ENCODE data around the gene PC. TPM values are rescaled to one million over a fixed set of nuclear protein-coding genes. Genes with fewer than 3 reads are reported as not detected.
A peak's percentile ranks its signal among the peaks of the same experiment; 100 is the strongest.

Gene PC
- total and polyA plus RNA-seq, 9 of the 15 experiments (the other 6 are each of a cell fraction or from before 2014, with no cell fraction given): 0.94 to 38.0 (median 8.7) TPM

- TF ChIP-seq PTBP1 (IDR thresholded peaks at IDR 0.05; ENCODE audit: low read depth, low read length): no peak
- TF ChIP-seq ARID3B (CRISPR knock-in tag; IDR thresholded peaks at IDR 0.05; ENCODE audit: borderline replicate concordance): no peak
- TF ChIP-seq HSF4 (CRISPR knock-in tag; IDR thresholded peaks at IDR 0.05; ENCODE audit: borderline replicate concordance): no peak
- no peak for TF ChIP-seq KLF6 (CRISPR knock-in tag; IDR thresholded peaks at IDR 0.05; ENCODE audit: borderline replicate concordance)
- no peak for TF ChIP-seq ZNF668 (CRISPR knock-in tag; IDR thresholded peaks at IDR 0.05)
- peak; percentile 72 for TF ChIP-seq ESRRA (IDR thresholded peaks at IDR 0.05; ENCODE audit: borderline replicate concordance, low read depth)
- peak; percentile 96 for TF ChIP-seq JUNB (CRISPR knock-in tag; conservative IDR thresholded peaks at IDR 0.05)
- no peak for TF ChIP-seq ZNF134 (CRISPR knock-in tag; conservative IDR thresholded peaks at IDR 0.05)
- no peak for TF ChIP-seq TCFL5 (CRISPR knock-in tag; conservative IDR thresholded peaks at IDR 0.05)
- TF ChIP-seq BRF2 (IDR thresholded peaks at IDR 0.05; ENCODE audit: borderline replicate concordance, insufficient read depth, insufficient read length): no peak
- TF ChIP-seq MIER1 (IDR thresholded peaks at IDR 0.05; ENCODE audit: low read depth): peak; percentile 38; the same call in 1 of the 2 replicates
- no peak for TF ChIP-seq SMC3 (conservative IDR thresholded peaks at IDR 0.05; ENCODE audit: insufficient read depth, low read depth, low read length)
- no peak for TF ChIP-seq SP1 (CRISPR knock-in tag; IDR thresholded peaks at IDR 0.05)
- TF ChIP-seq ZC3H4 (CRISPR knock-in tag; IDR thresholded peaks at IDR 0.05; ENCODE audit: borderline replicate concordance): no peak
- no peak for TF ChIP-seq ARID2 (IDR thresholded peaks at IDR 0.05)
- TF ChIP-seq RBM22 (IDR thresholded peaks at IDR 0.05; ENCODE audit: low read depth, low read length, poor library complexity, severe bottlenecking): no peak
- TF ChIP-seq, protein P1, sequence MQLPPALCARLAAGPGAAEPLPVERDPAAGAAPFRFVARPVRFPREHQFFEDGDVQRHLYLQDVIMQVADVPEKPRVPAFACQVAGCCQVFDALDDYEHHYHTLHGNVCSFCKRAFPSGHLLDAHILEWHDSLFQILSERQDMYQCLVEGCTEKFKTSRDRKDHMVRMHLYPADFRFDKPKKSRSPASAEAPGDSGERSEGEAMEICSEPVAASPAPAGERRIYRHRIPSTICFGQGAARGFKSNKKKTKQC (CRISPR knock-in tag; IDR thresholded peaks at IDR 0.05): no peak
- TF ChIP-seq ZNF324 (CRISPR knock-in tag; IDR thresholded peaks at IDR 0.05): no peak
- TF ChIP-seq ZNF76 (CRISPR knock-in tag; IDR thresholded peaks at IDR 0.05; ENCODE audit: borderline replicate concordance): no peak
- peak; percentile 99 for TF ChIP-seq FOSL1 (tag; conservative IDR thresholded peaks at IDR 0.05)
- TF ChIP-seq, protein P2, sequence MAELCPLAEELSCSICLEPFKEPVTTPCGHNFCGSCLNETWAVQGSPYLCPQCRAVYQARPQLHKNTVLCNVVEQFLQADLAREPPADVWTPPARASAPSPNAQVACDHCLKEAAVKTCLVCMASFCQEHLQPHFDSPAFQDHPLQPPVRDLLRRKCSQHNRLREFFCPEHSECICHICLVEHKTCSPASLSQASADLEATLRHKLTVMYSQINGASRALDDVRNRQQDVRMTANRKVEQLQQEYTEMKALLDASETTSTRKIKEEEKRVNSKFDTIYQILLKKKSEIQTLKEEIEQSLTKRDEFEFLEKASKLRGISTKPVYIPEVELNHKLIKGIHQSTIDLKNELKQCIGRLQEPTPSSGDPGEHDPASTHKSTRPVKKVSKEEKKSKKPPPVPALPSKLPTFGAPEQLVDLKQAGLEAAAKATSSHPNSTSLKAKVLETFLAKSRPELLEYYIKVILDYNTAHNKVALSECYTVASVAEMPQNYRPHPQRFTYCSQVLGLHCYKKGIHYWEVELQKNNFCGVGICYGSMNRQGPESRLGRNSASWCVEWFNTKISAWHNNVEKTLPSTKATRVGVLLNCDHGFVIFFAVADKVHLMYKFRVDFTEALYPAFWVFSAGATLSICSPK (IDR thresholded peaks at IDR 0.05; ENCODE audit: borderline replicate concordance): no peak
- no peak for TF ChIP-seq SPI1 (IDR thresholded peaks at IDR 0.05; ENCODE audit: borderline replicate concordance, low read depth, low read length)
- TF ChIP-seq CREBBP (IDR thresholded peaks at IDR 0.05; ENCODE audit: low read depth, low read length): no peak
- TF ChIP-seq MBD2 (IDR thresholded peaks at IDR 0.05; ENCODE audit: borderline replicate concordance, low read depth): no peak
Measured at GRCh38 chr11:66891851-66892660, 66.1 kb downstream of the PC start (continued).
